GM18505 (cell line): ENCODE data around the gene HEMK1.

Experiments used
- ATAC-seq: cut with Tn5 transposase; IDR thresholded peaks from one replicate; pipeline ENCODE4 v1.9.1; 2021; ENCODE audit not compliant: unreplicated experiment
- POLR2A ChIP-seq: IDR thresholded peaks from 4 replicates; pipeline ENCODE4 v1.6.1; 2011; ENCODE audit warnings: borderline replicate concordance; ENCODE audit not compliant: insufficient read depth, insufficient read length; ENCODE audit errors: extremely low read depth

The HEMK1 gene

DNA sequence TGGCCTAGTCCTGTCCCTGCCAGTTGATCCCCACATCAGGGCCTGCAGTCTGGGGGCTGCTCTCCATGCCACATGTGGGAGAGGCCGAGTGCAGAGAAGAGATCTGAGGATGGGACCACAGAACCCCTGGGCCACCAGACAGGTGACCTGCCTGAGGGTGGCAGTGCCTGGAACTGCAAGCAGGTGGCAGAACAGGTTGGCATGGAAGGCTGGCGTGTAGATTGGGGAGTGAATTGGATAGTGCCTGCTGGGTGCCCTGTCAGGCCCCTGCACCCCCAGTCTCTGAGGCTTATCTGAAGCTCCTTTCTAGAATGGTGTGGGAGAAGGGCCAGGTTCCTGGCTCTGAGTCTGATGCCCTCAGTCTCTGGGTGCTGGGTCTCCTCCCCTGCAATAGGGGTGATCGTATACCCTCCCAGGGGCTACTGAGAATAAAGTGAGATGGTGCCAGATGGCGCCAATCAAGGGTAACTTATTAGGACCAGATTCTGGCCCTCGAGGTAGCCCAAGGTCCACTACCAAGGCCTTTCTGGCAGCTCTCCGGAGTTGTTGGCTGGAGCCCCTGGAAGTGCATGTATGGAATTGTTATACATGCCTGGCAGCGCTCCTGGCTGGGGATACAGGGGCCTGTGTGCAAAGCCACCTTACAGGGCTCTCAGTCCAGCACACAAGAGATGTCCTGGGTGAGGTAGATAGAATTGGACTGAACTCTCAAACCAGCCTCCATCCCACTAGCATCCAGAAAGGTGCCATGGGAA is 17.5 kb upstream of the HEMK1 start:
- TF ChIP-seq POLR2A = no peak
- ATAC-seq = no peak

DNA sequence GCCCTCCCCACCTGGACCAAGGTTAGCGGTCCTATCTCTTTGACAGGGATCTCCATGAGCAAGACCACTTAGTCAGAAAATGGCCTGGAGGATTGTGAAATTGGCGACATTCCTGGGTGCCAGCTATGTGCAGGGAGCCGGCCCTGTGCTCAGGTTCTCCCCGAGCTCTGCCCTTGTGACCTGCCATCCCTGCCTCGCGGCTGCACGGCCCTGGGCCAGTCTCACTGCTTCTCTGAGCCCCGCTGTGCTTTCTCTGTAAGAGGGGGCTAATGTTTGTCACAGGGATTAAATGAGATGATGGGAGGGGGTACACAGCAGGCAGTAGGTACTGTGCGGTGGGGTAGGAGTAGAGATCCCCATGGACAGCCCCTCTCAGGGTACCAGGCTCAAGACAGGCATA is 16.7 kb upstream of the HEMK1 start:
- no peak for ATAC-seq

DNA sequence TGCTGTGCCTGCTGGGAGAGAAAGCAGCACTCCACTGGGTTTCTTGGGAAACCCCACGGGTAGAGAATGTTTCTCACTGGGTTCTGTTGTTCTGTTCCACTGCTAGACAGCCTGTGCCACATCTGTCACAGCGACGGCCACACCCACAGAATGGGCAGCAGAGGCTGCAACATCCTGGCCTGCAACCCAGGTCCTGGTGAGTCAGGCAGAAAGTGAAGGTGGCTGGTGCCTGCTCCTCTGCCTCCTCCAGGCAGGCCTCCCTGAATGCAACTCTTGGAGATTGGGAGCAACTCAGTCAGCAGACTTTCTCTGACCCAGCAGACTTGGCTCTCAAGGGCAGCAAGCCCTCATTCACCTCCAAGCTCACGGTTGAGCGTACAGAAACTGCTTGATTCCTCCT is 14.8 kb upstream of the HEMK1 start:
- ATAC-seq = no peak
- TF ChIP-seq POLR2A = no peak

More for the DNA sequence above, 16.7 kb upstream of the HEMK1 start:
- TF ChIP-seq POLR2A = no peak

DNA sequence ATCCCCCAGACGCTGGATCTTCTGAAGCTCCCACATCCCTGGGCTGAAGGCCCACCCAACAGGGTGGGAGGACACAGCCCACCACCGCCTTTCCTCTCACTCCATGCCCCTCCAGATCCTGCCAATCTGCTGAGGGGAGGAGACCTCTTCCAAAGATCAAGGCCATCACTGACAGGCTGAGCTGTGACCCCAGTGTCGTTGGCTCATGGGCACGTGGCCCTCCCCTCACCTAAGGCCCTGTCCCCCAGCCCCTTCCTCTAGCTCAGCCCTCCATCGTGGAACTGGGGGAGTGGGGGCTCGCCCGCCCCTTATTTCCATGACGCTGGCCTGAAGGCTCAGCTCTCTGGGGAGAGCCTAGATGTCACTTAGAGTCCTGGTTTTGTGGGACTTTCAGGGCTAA is 12.2 kb upstream of the HEMK1 start:
- no peak for ATAC-seq
- no peak for TF ChIP-seq POLR2A

DNA sequence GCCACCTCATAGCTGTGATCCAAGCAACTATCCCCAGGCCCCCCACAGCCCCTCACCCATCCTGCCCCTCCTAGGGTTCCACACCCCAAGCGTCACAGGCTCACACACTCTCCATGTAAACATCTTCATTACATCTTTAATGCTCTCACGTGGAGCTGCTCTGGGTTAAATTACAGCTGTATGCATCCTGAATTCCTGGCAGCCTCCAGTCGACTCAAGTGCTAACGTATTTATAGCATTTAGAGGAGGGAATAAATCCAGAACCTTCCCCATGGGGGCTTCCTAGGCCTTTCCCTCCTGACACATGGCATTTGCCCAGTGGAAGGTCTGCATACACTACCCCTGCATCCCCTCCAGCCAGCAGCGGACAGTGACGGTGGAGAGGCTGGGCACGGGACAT is 11.4 kb upstream of the HEMK1 start:
- no peak for TF ChIP-seq POLR2A
- ATAC-seq = no peak

DNA sequence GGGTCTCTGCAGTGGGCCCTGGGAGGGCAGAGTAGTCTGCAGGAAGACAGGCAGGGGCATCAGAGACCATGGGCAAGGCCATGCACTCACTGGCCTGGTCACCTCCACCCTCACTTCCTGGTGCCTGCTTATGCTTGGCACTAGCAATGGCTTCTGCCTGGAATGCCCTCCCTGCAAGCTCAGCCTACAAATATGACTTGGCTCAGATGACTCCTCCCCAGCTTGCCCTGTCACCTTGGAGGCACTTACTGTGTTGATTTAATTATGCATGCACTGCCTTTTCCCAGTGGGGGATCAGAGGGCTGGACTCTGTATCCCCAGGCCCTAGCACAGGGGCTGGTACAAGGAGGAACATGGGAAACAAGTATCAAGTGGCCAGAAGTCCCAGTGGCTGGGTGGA is 9.6 kb upstream of the HEMK1 start:
- ATAC-seq = no peak
- no peak for TF ChIP-seq POLR2A

DNA sequence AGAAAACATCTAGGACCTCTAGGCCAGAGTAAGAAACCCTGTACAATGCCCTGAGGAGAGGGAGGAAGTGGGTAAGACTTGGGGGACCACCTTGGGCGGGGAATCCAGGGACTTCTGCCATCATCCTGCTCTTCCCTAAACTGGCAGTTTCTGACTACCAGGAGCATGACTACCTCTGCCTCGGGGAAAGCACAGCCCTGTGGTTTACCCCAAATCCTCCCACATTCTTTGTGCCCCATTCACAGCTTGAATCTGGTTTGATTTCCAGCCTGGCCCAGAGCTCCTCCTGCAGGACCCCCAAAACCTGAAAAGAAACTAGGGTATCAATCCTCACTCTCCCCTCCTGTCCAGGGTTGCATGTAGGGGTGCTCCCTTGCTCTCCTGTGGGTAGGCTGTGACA is 6.5 kb upstream of the HEMK1 start:
- no peak for ATAC-seq
- TF ChIP-seq POLR2A = no peak

DNA sequence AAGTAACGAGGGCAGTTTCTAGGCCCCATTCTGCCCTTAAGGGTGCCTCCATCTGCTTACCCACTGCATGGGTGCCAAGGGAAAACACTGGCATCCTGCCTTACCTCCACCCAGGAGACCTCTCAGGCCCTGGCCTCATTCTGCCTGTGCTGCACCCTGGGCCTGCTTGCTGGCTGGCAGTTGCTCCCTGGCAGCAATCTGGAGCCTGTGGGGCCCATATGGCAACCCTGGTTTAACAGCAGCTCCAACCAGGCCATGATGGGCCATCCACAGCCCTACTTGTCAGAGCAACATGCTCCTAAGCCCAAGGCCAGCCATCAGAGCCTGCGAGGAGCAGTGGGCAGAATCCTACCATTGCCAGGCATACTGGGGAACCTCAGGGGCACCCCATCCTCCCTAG is 5.5 kb upstream of the HEMK1 start:
- no peak for TF ChIP-seq POLR2A
- no peak for ATAC-seq

DNA sequence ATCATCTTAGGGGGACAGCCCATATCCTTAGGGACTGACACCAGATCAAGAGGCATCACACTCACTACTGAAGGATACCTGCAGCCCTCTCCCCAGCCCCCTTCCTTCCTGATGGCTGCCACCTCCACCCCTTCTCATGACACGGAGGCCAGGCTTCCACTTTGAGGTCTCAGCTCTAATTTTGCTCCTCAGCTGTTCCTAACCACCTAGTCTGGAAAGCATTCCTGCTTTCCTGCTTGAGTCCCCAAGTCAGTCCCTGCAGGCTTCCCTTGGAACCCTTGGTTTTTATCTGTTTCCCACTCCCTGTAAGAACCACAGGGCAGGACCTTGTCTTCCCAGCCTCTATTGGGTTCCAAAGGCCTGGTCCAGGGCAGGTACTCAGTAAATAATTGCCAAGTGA is 5.0 kb upstream of the HEMK1 start:
- no peak for ATAC-seq
- no peak for TF ChIP-seq POLR2A

DNA sequence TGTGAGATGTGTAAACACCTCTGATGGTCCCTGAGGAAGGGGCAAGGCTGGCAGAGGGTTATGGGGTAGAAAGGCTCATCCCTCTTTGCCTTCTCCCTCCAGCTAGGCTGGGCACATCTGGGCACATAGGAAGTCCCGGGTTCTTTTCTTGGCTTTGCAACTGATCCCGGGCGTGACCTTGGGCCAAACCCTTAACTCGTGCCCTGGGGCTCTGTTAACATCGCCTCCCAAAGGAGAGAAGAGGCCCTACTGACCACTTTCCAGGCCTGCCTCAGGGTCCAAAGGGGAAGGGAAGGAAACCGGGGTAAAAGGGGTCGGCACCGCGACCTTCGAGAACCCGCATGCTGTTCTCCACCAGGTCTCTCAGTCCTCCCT is 2.3 kb upstream of the HEMK1 start:
- no peak for ATAC-seq
- TF ChIP-seq POLR2A = no peak

DNA sequence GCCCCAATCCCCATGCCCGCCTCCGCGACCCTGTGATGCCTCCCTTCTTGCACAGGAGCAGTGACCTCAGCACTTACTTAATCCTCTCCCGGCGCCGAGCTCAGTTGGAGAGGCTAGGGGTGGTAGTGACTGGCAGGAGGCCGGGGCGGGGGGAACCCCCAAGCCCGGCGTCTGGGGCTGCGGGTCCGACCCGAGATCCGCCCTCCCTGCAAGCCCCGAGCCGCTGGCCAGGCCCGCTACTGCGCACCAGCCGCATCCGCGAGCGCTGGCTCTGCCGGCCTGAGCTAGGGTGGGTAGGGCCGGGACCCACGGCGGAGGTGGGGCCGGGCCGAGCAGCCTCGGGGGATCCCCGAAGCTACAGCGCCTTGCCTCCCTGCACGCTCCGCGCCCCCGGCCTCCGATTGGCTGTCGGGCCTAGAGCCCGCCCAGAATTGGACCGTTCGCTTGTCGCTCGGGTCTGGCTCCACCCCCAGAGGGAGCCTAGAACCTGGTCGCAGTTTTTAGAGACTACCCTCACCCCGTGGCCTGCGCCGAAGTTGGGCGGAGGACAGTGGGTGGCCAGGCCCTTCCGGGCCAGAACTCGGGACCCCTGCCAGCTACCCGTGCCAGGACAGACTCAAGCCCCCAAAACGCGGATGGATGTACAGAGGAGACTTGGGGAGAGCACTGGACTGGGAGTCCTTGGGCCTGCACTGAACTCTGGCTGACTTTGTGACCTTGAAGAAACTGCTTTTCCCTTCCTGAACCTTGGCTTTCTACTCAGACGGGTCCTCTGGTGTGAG is 1.7 kb upstream of the HEMK1 start, which contains the start of gene C3orf18:
Gene C3orf18, minus strand, starts transcription at position 362 of the 782 bp plus-strand sequence. CDS start 2,048 bp downstream, outside the sequence.
- ATAC-seq = peak; percentile 64
- peak; percentile 65 for TF ChIP-seq POLR2A

DNA sequence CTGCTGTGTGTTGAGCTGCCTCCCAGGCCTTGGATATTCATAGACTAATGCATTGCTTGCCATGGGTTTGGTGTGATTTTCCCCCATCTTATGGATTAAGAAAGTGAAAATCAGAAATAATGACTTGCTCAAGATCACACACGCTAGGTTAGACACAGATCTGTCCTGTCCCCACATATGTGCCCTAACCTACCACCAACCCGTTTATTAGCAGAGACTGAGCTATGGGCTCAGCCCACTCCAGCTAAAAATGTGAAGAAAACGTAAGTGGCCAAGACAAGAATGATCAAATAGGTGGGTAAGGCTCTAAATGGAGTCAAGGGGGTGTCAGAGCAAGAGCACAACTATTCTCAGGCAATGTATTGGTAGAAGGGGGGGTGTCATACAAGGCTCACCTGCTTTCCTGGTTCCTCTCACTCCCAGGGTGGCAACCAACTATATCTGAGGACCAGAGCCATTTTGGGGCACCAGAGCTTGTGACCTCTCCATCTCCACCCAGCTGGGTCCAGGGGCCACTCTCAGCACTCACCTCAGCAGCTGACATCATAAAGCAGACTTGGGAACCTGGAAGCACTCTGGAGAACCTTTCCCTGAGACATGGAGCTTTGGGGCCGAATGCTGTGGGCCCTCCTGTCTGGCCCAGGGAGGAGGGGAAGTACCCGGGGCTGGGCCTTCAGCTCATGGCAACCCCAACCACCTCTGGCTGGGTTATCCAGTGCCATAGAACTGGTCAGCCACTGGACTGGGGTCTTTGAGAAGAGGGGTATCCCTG is 1.4 kb downstream of the HEMK1 start:
- ATAC-seq = no peak
- TF ChIP-seq POLR2A = no peak

DNA sequence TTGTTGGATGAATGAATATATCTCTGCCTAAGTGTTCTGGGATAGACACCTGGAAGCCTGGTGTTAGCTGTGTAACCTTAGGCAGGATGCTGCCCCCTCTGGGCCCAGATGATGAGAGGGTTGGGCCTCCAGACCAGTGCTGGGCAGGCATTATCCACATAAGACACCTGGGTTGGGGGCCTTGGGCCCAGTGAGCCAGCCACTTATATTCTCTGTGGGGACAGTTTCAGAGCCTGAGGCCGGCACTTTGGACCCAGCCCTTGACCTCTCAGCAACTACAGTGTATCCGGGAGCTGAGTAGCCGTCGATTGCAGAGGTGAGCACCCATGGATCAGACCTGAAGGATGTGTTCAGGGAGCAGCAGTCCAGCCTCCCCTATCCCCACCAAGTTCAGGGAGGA is 2.2 kb downstream of the HEMK1 start:
- ATAC-seq = no peak
- no peak for TF ChIP-seq POLR2A
